ENCODE measurements around the gene WNT9A.

The WNT9A gene

GRCh38 chr1:227924833-227925574 lies 22.7 kb downstream of the WNT9A start:
- Mint-ChIP-seq H3K36me3 (ENCODE audit: low read depth) (no peaks in the 10 kb centered on the region), H3K4me3 (no peak overlapping the region), H3K27ac (no peak overlapping the region), H3K4me1 (ENCODE audit: low read depth) (no peaks in the 10 kb centered on the region), H3K9me3 (no peaks in the 10 kb centered on the region), H3K27me3 (no peaks in the 10 kb centered on the region)
- DNase-seq, result no peak

- no peak for DNase-seq
- no peak overlapping the region for H3K4me3 Mint-ChIP-seq
- no peaks in the 10 kb centered on the region for H3K36me3 Mint-ChIP-seq (ENCODE audit: low read depth)
- no peak overlapping the region for H3K27ac Mint-ChIP-seq
- no peaks in the 10 kb centered on the region for H3K27me3 Mint-ChIP-seq
- no peaks in the 10 kb centered on the region for H3K9me3 Mint-ChIP-seq
- no peaks in the 10 kb centered on the region for H3K4me1 Mint-ChIP-seq (ENCODE audit: low read depth)
These were observed 23.4 kb downstream of the WNT9A start for GRCh38 chr1:227924168-227924832.

- Mint-ChIP-seq H3K4me3 (no peak overlapping the region), H3K27me3 (no peaks in the 10 kb centered on the region), H3K4me1 (ENCODE audit: low read depth) (no peaks in the 10 kb centered on the region), H3K9me3 (no peaks in the 10 kb centered on the region), H3K36me3 (ENCODE audit: low read depth) (no peaks in the 10 kb centered on the region), H3K27ac (no peak overlapping the region)
- DNase-seq, result no peak
These were observed 24.2 kb downstream of the WNT9A start for GRCh38 chr1:227923353-227924167.

GRCh38 chr1:227922501-227923352 lies 25.0 kb downstream of the WNT9A start:
- no peak overlapping the region for H3K4me3 Mint-ChIP-seq
- no peaks in the 10 kb centered on the region for H3K9me3 Mint-ChIP-seq
- no peaks in the 10 kb centered on the region for H3K27me3 Mint-ChIP-seq
- DNase-seq, result no peak
- H3K27ac Mint-ChIP-seq, result no peak overlapping the region
- no peaks in the 10 kb centered on the region for H3K36me3 Mint-ChIP-seq (ENCODE audit: low read depth)
- no peaks in the 10 kb centered on the region for H3K4me1 Mint-ChIP-seq (ENCODE audit: low read depth)

- H3K27me3 Mint-ChIP-seq, result no peaks in the 10 kb centered on the region
- no peaks in the 10 kb centered on the region for H3K9me3 Mint-ChIP-seq
- DNase-seq, result no peak
- no peak overlapping the region for H3K27ac Mint-ChIP-seq
- no peaks in the 10 kb centered on the region for H3K4me1 Mint-ChIP-seq (ENCODE audit: low read depth)
- no peak overlapping the region for H3K4me3 Mint-ChIP-seq
- no peaks in the 10 kb centered on the region for H3K36me3 Mint-ChIP-seq (ENCODE audit: low read depth)
These were observed 26.1 kb downstream of the WNT9A start for GRCh38 chr1:227921461-227922185.

GRCh38 chr1:227920896-227921295 lies 26.8 kb downstream of the WNT9A start:
- H3K36me3 Mint-ChIP-seq (ENCODE audit: low read depth), result no peaks in the 10 kb centered on the region
- no peaks in the 10 kb centered on the region for H3K9me3 Mint-ChIP-seq
- no peak overlapping the region for H3K4me3 Mint-ChIP-seq
- no peak overlapping the region for H3K27ac Mint-ChIP-seq
- DNase-seq, result no peak
- H3K27me3 Mint-ChIP-seq, result no peaks in the 10 kb centered on the region
- no peaks in the 10 kb centered on the region for H3K4me1 Mint-ChIP-seq (ENCODE audit: low read depth)

GRCh38 chr1:227920426-227920825 lies 27.3 kb downstream of the WNT9A start:
- no peaks in the 10 kb centered on the region for H3K36me3 Mint-ChIP-seq (ENCODE audit: low read depth)
- DNase-seq, result no peak

GRCh38 chr1:227919906-227920305 lies 27.8 kb downstream of the WNT9A start:
- no peaks in the 10 kb centered on the region for H3K27me3 Mint-ChIP-seq
- H3K9me3 Mint-ChIP-seq, result no peaks in the 10 kb centered on the region
- H3K27ac Mint-ChIP-seq, result no peak overlapping the region
- no peaks in the 10 kb centered on the region for H3K36me3 Mint-ChIP-seq (ENCODE audit: low read depth)
- H3K4me3 Mint-ChIP-seq, result no peak overlapping the region
- no peaks in the 10 kb centered on the region for H3K4me1 Mint-ChIP-seq (ENCODE audit: low read depth)
- DNase-seq, result no peak

More at GRCh38 chr1:227920426-227920825, 27.3 kb downstream of the WNT9A start:
- no peaks in the 10 kb centered on the region for H3K4me1 Mint-ChIP-seq (ENCODE audit: low read depth)
- H3K27me3 Mint-ChIP-seq, result no peaks in the 10 kb centered on the region
- no peaks in the 10 kb centered on the region for H3K9me3 Mint-ChIP-seq
- H3K4me3 Mint-ChIP-seq, result no peak overlapping the region
- H3K27ac Mint-ChIP-seq, result no peak overlapping the region

GRCh38 chr1:227918736-227919135 lies 29.0 kb downstream of the WNT9A start:
- Mint-ChIP-seq H3K36me3 (ENCODE audit: low read depth) (no peaks in the 10 kb centered on the region), H3K4me3 (no peak overlapping the region), H3K9me3 (no peaks in the 10 kb centered on the region), H3K27me3 (no peaks in the 10 kb centered on the region), H3K4me1 (ENCODE audit: low read depth) (no peaks in the 10 kb centered on the region), H3K27ac (no peak overlapping the region)
- DNase-seq, result no peak

GRCh38 chr1:227918083-227918700 lies 29.5 kb downstream of the WNT9A start:
- Mint-ChIP-seq H3K4me1 (ENCODE audit: low read depth) (no peaks in the 10 kb centered on the region), H3K27me3 (no peaks in the 10 kb centered on the region), H3K9me3 (no peaks in the 10 kb centered on the region), H3K27ac (no peak overlapping the region), H3K4me3 (no peak overlapping the region), H3K36me3 (ENCODE audit: low read depth) (no peaks in the 10 kb centered on the region)
- DNase-seq, result no peak

- Mint-ChIP-seq H3K27me3 (no peaks in the 10 kb centered on the region), H3K36me3 (ENCODE audit: low read depth) (no peaks in the 10 kb centered on the region), H3K4me3 (no peak overlapping the region), H3K4me1 (ENCODE audit: low read depth) (no peaks in the 10 kb centered on the region), H3K9me3 (no peaks in the 10 kb centered on the region), H3K27ac (no peak overlapping the region)
- DNase-seq, result no peak
These were observed 30.4 kb downstream of the WNT9A start for GRCh38 chr1:227917081-227917950.

GRCh38 chr1:227916655-227917054 lies 31.1 kb downstream of the WNT9A start:
- no peak overlapping the region for H3K27ac Mint-ChIP-seq
- no peak overlapping the region for H3K4me3 Mint-ChIP-seq
- H3K9me3 Mint-ChIP-seq, result no peaks in the 10 kb centered on the region
- DNase-seq, result no peak
- no peaks in the 10 kb centered on the region for H3K4me1 Mint-ChIP-seq (ENCODE audit: low read depth)
- H3K36me3 Mint-ChIP-seq (ENCODE audit: low read depth), result no peaks in the 10 kb centered on the region
- no peaks in the 10 kb centered on the region for H3K27me3 Mint-ChIP-seq

All from activated T-cell treated with anti-CD3 and anti-CD28 coated beads, Interleukin-2, amount 50 U/mL, for 24 hours (primary cell).